Testis (tissue), 3 donors: ENCODE measurements around the gene CXCR5. TPM values are rescaled to one million over a fixed set of nuclear protein-coding genes. Genes with fewer than 3 reads are reported as not detected.
A peak's percentile ranks its signal among the peaks of the same experiment; 100 is the strongest.

Experiments
- DNase-seq: peaks from one replicate; pipeline ENCODE4 v3.0.0-alpha.2; 2019
- H3K27ac ChIP-seq, 2 donors: fragments of 200-600 bp; sonication (generic); one replicate each; pipeline ENCODE4 v1.5.1; 2019
- H3K27me3 ChIP-seq: fragments of 200-600 bp; sonication (generic); one replicate; pipeline ENCODE4 v1.5.1; 2019
- H3K36me3 ChIP-seq: fragments of 200-600 bp; sonication (generic); one replicate; pipeline ENCODE4 v1.5.1; 2017; ENCODE audit warnings: low read depth; ENCODE audit errors: missing control alignments
- H3K4me1 ChIP-seq: fragments of 200-600 bp; sonication (generic); one replicate; pipeline ENCODE4 v1.5.1; 2019
- H3K4me3 ChIP-seq, 2 donors: fragments of 200-600 bp; sonication (generic); one replicate each; pipeline ENCODE4 v1.5.1; 2017 to 2019
- H3K9me3 ChIP-seq: fragments of 200-600 bp; sonication (generic); one replicate; pipeline ENCODE4 v1.5.1; 2017
- POLR2A ChIP-seq: fragments of 450-650 bp; IDR thresholded peaks from one replicate; pipeline ENCODE4 v1.6.1; 2017; ENCODE audit warnings: antibody characterized with exemption, mild to moderate bottlenecking, moderate library complexity
- WGBS, 2 donors: methylation state at CpG; one replicate each; pipeline ENCODE4 v1.1.5; 2018; 5-methylcytosine and 5-hydroxymethylcytosine counted together
- intact Hi-C: fragments of 100-400 bp; cut with DNase I; formaldehyde crosslinking; loops from one replicate; pipeline ENCODE4 v1.15.1; 2023; ENCODE audit warnings: low total_unique reads
- polyA plus RNA-seq: library from polyadenylated mRNA; stranded (reverse); fragments of 350-450 nt; fragmentation: Illumina TruSeq; extraction: RNeasy Lipid Tissue Mini Kit (QIAGEN cat#74804); gene quantifications from one replicate; pipeline ENCODE4 v1.2.3, GENCODE V29; 2014; ENCODE audit warnings: low read depth, low replicate concordance; ENCODE audit not compliant: insufficient read depth
- total RNA-seq, 2 donors: library from RNA; depleted of rRNA; stranded (reverse); fragments of >200 nt; gene quantifications; one replicate each; pipeline ENCODE4 v1.2.3, GENCODE V29; 2016
- TF ChIP-seq, protein P1 (sequence below), 3 experiments: fragments of 450-650 bp in 2 of 3; fragments of 200-600 bp in 1 of 3; sonication (generic) in 1 of 3; IDR thresholded peaks; one replicate each; pipeline ENCODE4 v1.5.1; 2016 to 2019; ENCODE audit warnings: antibody characterized with exemption in 3 of 3, mild to moderate bottlenecking in 2 of 3, moderate library complexity in 1 of 3

CXCR5 gene
- total and polyA plus RNA-seq, 3 donors from 2014 or later: 0.06 to 0.22 TPM; not detected in 1

DNA sequence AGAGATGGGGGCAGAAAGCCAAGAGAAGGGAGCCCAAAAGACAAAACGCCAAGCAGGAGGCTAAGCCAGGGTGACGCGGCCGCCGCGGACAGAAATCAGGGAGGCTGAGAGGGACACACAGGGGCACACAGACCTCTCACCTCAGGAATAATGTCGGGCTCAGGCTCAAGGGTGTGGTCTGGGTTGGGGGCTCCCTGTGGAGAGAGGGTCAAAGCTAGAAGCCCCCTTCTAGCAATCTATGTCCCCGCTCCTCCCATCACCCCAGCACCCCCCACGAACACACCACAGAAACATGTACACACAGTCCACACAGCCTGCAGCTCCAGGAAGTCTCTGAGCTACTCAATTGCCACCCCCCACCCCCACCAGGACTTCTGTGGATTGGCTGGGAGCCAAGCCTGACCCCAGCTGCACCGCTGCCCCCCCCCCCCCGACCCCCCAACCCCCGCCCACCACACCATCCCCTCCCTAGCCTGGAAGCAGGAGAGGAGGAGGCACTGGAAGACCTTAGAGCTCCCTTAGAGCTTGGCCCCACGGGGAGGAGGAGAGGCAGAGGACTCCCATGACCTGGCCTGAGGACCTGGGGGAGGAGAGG is 35.1 kb downstream of the CXCR5 start:
- TF ChIP-seq, protein P1, sequence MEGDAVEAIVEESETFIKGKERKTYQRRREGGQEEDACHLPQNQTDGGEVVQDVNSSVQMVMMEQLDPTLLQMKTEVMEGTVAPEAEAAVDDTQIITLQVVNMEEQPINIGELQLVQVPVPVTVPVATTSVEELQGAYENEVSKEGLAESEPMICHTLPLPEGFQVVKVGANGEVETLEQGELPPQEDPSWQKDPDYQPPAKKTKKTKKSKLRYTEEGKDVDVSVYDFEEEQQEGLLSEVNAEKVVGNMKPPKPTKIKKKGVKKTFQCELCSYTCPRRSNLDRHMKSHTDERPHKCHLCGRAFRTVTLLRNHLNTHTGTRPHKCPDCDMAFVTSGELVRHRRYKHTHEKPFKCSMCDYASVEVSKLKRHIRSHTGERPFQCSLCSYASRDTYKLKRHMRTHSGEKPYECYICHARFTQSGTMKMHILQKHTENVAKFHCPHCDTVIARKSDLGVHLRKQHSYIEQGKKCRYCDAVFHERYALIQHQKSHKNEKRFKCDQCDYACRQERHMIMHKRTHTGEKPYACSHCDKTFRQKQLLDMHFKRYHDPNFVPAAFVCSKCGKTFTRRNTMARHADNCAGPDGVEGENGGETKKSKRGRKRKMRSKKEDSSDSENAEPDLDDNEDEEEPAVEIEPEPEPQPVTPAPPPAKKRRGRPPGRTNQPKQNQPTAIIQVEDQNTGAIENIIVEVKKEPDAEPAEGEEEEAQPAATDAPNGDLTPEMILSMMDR (IDR thresholded peaks at IDR 0.05): no peak
- no peaks in the 10 kb centered on the region for H3K27me3 ChIP-seq
- DNase-seq: peak; percentile 40
- peak overlapping the region; percentile 83 to 94 for H3K27ac ChIP-seq
- no peaks in the 10 kb centered on the region for H3K9me3 ChIP-seq
- no peaks in the 10 kb centered on the region for H3K36me3 ChIP-seq
- peaks cover 98% of the 10 kb centered on the region for H3K4me1 ChIP-seq
- 25 to 41% methylated on average over 9 to 13 of the region's 13 CpGs for WGBS, 2 donors
- H3K4me3 ChIP-seq: peak overlapping the region in 1 of 2 donors; percentile 0
- intact Hi-C loops: no loop called here

DNA sequence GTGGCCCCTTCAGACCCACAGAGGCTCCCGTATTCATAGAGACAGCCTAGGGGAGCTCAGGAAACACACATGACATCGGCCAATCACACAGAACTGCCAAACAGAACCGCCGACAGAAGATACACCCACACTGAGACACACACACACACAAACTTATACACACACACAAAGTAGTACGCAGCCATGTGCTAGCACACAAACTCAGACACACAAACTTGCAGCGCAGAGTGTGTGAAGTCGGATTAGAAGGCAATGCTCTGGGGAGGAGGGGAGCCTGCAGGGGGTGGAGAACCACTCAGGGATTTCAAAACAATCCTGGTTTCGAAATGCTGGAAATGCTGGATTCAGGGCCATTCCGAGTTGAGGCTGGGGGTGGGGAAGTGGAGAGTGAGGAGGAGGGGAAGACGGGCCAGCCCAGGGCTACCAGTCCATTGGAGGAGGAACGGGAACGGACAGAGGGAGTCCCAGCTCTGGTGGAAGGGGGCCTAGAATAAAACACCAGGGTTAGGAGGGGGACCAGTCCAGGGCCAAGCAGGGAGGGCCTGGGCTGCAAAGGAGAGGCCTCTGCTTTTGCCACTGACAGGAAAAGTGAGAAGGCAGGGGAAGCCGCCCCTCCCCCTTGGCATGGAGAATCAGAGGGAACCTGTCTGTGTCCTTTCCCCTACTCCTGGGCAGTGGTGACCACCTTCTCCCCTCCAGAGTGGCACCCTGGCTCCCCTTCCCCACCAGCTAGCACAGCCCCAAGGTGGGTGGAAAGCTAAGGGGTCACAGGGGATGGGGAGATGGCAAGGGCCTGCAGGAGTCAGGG is 37.6 kb downstream of the CXCR5 start:
- Histone ChIP-seq H3K27me3 (no peaks in the 10 kb centered on the region), H3K4me1 (peaks cover 77% of the 10 kb centered on the region), H3K27ac (peak overlapping the region; percentile 88 to 94), H3K4me3 (peak overlapping the region; percentile 6 to 53), H3K36me3 (no peaks in the 10 kb centered on the region), H3K9me3 (no peaks in the 10 kb centered on the region)
- intact Hi-C loops: no loop called here
- TF ChIP-seq, protein P1 (IDR thresholded peaks at IDR 0.05): no peak
- no peak for TF ChIP-seq POLR2A
- DNase-seq: peak; percentile 75
- WGBS, 2 donors: 27 to 35% methylated on average over 13 of the region's 13 CpGs

DNA sequence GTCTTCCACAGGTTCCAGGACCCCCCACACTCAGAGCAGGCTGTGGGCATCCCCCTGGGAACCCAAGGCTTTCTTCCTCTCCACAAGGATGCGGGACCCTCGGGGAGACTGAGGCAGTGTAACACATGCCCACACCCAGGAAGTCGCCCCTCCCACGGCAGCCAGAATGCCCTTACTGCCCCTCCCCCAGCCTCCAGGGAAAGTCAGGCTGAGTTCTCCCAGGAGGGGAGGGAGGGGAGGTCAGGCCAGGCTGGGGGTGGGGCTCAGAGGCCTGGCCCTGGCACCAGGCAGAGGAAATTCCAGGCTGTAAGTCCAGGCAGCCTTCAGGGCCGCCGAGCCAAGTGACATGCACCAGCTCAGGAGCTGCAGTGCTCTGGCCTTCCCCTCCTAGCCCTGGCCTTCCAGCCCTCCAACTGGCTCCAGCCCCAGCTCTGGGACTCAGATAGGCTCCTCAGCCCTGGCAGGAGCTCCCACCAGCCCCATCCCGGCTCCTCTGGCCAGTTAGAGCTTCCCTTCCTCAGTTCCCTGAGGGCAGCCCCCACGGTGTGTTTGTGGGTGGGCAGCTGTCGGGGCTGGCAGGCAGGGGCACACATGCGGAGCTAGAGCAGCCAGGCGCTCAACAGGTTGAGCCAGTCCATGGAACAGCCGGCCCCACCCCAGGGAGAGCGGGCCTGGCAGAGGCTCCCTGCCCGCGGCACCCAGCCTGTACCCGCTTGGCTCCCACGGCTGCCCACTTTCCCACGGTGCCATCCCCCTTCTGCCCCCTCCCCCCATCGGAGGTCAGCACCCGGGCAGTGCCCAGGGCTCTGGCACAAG is 38.4 kb downstream of the CXCR5 start:
- DNase-seq: peak; percentile 91
- Histone ChIP-seq H3K4me3 (peak overlapping the region; percentile 53 to 75), H3K4me1 (peaks cover 70% of the 10 kb centered on the region), H3K27ac (peak overlapping the region; percentile 88 to 94), H3K9me3 (no peaks in the 10 kb centered on the region), H3K27me3 (no peaks in the 10 kb centered on the region), H3K36me3 (no peaks in the 10 kb centered on the region)
- TF ChIP-seq POLR2A: no peak
- TF ChIP-seq, protein P1 (IDR thresholded peaks at IDR 0.05): no peak
- intact Hi-C loops: no loop called here
- WGBS, 2 donors: 29 to 50% methylated on average over 2 to 19 of the region's 20 CpGs

DNA sequence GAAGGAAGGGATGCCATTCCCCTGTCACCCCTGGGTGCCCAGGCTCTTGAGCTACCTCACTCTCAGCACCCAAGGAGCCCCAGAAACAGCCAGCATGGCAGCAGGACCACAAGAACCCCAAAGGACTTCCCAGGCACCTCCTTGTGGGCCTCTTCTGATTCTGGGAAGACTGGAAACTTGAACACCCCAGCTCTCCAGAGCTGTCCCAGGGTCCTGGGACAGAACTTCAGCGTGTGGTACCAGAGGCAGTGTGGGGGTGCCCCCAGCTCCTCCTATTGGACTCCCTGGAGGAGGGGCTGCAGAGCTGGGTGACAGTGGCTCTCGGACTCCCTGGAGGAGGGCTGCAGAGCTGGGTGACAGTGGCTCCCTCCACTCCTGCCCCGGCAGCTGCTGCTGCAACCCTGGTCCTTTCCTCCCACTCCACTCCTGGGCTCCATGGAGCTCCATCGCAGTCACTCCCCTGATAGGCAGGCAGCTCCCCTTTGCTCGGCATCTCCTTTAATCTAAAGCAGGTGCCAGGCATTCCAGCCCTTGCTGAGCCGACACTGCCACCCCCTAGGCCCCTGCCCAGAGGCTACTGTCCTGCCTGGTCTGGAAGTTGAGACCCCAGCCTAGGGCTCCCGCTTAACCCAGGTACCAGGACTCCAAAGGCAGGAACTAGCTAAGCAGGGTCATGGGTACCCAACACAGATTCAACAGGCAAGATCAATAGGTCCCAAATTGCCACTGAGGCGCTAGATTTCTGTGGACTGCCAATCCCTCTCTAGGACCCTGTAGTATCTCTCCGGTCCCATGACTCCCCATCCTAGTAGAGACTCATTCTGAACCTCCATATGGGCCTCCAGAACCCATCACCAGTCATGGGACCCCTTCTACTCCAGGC is 39.3 kb downstream of the CXCR5 start:
- Histone ChIP-seq H3K36me3 (no peaks in the 10 kb centered on the region), H3K4me3 (peak overlapping the region; percentile 75 to 91), H3K9me3 (no peaks in the 10 kb centered on the region), H3K27ac (peak overlapping the region; percentile 88 to 94), H3K4me1 (peaks cover 62% of the 10 kb centered on the region), H3K27me3 (no peaks in the 10 kb centered on the region)
- no peak for DNase-seq
- 36 to 45% methylated on average over 7 to 9 of the region's 9 CpGs for WGBS, 2 donors
- TF ChIP-seq, protein P1 (IDR thresholded peaks at IDR 0.05): no peak
- no peak for TF ChIP-seq POLR2A
- intact Hi-C loops: no loop called here
